ENCODE data around the gene FSTL4.

DNA sequence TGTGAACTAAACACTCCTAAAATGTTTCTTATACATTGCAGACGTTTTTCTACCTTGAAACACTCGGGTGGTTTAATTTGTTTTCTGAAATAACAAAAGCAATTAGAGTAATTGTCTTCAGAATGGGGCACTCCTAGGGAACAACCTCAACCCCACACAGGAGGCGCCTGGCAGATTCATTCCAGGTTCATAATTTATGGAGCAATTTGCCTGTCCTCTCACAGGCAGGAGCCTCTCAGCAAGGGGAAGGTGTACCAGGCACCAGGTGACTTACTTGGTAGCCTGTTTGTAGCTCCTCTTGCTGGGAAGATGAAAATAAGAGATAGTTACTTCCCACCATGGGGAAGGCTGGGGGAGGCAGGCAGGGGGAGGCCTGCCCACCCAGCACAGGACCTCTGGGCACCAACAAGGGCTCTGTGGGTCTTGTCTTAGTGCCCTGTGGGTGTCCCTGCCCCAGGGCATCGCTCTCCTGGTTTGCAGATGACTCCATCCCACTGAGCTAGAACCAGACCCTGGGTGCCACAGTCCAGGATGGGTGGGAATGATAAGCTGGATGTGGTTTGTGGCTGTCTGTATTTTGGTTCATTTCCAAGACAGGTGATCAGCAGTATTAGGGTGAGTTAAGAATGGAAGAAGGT, 144.4 kb downstream of the FSTL4 start:
- TF ChIP-seq CTCF (IDR thresholded peaks at IDR 0.05), result no peak
- TF ChIP-seq ZFX (IDR thresholded peaks at IDR 0.05; ENCODE audit: borderline replicate concordance), result no peak
